GM18858 (cell line): ENCODE data around the gene NSMF.

Source experiments
- ATAC-seq: cut with Tn5 transposase; IDR thresholded peaks from one replicate; pipeline ENCODE4 v1.9.1; 2021; ENCODE audit not compliant: unreplicated experiment

The NSMF gene

GRCh38 chr9:137433349-137433915 lies 25.7 kb downstream of the NSMF start:
- no peak for ATAC-seq

GRCh38 chr9:137432687-137433348 lies 26.3 kb downstream of the NSMF start:
- ATAC-seq: no peak

- ATAC-seq: no peak
Observed at GRCh38 chr9:137431416-137431931, 27.7 kb downstream of the NSMF start.

GRCh38 chr9:137430723-137431415 lies 28.3 kb downstream of the NSMF start:
- no peak for ATAC-seq

GRCh38 chr9:137429974-137430722 lies 29.0 kb downstream of the NSMF start:
- ATAC-seq: no peak

- ATAC-seq: no peak
Observed at GRCh38 chr9:137429546-137429890, 29.6 kb downstream of the NSMF start.

- ATAC-seq: no peak
Observed at GRCh38 chr9:137428841-137429545, 30.1 kb downstream of the NSMF start.

GRCh38 chr9:137428311-137428630 lies 30.9 kb downstream of the NSMF start:
- no peak for ATAC-seq

- ATAC-seq: no peak
Observed at GRCh38 chr9:137427454-137428310, 31.5 kb downstream of the NSMF start.

GRCh38 chr9:137426018-137426681 lies 33.0 kb downstream of the NSMF start:
- no peak for ATAC-seq

- peak; percentile 12 for ATAC-seq
Observed at GRCh38 chr9:137423514-137424291, 35.4 kb downstream of the NSMF start.

GRCh38 chr9:137422604-137423513 lies 36.3 kb downstream of the NSMF start, which contains the start of the genes EXD3 and NOXA1:
EXD3 (minus strand) TSS chr9:137423162; CDS start chr9:137395357, 27,805 bp downstream.
NOXA1 (plus strand) TSS chr9:137423393; CDS start chr9:137423530, 137 bp downstream.
- ATAC-seq: peak; percentile 59

- ATAC-seq: no peak
Observed at GRCh38 chr9:137421838-137422603, 37.1 kb downstream of the NSMF start.

- ATAC-seq: no peak
Observed at GRCh38 chr9:137417161-137418021, 41.7 kb downstream of the NSMF start.

GRCh38 chr9:137416563-137417151 lies 42.5 kb downstream of the NSMF start:
- no peak for ATAC-seq
